ENCODE data around the gene MT1HL1.
"Not testable (repeated sequence)": the region's sequence is repeated elsewhere in the genome, so short reads cannot be mapped to it uniquely, and the experiment has no call there.

GRCh38 chr1:236974025-236974424, 30.2 kb downstream of the MT1HL1 start:
- not testable (repeated sequence) for TF ChIP-seq CHD1 (IDR thresholded peaks at IDR 0.05; ENCODE audit: low read depth, low read length); CTCF (conservative IDR thresholded peaks at IDR 0.05; ENCODE audit: low read depth, low read length); RFX5 (IDR thresholded peaks at IDR 0.05; ENCODE audit: low read depth, low read length); POLR2A (IDR thresholded peaks at IDR 0.05; ENCODE audit: low read depth, low read length); FOS (IDR thresholded peaks at IDR 0.05; ENCODE audit: low read depth, low read length); RAD21 (IDR thresholded peaks at IDR 0.05; ENCODE audit: low read length); BHLHE40 (IDR thresholded peaks at IDR 0.05; ENCODE audit: low read depth, low read length); NFE2L2 (IDR thresholded peaks at IDR 0.05; ENCODE audit: low read depth, low read length); USF2 (IDR thresholded peaks at IDR 0.05; ENCODE audit: low read depth, low read length)

Data from IMR-90 (cell line).